Measurements from ENCODE around the gene MDN1. TPM values are rescaled to one million over a fixed set of nuclear protein-coding genes. Genes with fewer than 3 reads are reported as not detected.
A peak's percentile ranks its signal among the peaks of the same experiment; 100 is the strongest.

MDN1 gene
- total RNA-seq, 2 donors from 2014 or later, result 21.3 to 36.0 TPM

DNA sequence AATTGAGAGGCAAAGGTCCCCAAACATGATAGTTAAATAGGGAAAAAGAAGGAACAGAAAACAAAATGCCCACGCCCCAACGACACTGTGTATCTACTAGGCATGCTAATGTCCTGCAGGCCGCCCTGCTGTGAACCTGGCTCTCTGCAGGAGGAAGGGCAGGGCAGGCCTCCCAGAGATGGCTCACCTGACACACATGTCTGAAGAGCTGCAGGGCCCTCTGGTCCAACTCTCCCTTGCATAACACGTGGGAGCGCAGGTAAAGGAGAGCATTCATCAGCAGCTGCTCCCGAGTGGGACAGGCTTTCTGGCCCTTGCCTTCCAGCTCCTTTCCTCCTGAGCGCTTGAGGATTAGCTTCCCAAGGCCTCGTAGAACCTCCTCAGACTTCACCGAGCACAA lies 127.3 kb downstream of the MDN1 start:
- H3K27me3 ChIP-seq (replicated peaks; ENCODE audit: insufficient read depth), result no peaks in the 10 kb centered on the region
- no peak overlapping the region for H3K27ac ChIP-seq
- DNase-seq (ENCODE audit: low spot score), result no peak
- peaks cover 0 to 2% of the 10 kb centered on the region in 2 donors for H3K4me1 ChIP-seq (ENCODE audit: control insufficient read depth in 1 of 2, low read depth in 2 of 2)
- no peak overlapping the region for H3K4me3 ChIP-seq
- peaks cover 49% of the 10 kb centered on the region for H3K36me3 ChIP-seq
- no peak for ATAC-seq (ENCODE audit: insufficient number of reproducible peaks, low FRiP score, low read depth)
- TF ChIP-seq, protein P1, sequence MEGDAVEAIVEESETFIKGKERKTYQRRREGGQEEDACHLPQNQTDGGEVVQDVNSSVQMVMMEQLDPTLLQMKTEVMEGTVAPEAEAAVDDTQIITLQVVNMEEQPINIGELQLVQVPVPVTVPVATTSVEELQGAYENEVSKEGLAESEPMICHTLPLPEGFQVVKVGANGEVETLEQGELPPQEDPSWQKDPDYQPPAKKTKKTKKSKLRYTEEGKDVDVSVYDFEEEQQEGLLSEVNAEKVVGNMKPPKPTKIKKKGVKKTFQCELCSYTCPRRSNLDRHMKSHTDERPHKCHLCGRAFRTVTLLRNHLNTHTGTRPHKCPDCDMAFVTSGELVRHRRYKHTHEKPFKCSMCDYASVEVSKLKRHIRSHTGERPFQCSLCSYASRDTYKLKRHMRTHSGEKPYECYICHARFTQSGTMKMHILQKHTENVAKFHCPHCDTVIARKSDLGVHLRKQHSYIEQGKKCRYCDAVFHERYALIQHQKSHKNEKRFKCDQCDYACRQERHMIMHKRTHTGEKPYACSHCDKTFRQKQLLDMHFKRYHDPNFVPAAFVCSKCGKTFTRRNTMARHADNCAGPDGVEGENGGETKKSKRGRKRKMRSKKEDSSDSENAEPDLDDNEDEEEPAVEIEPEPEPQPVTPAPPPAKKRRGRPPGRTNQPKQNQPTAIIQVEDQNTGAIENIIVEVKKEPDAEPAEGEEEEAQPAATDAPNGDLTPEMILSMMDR (IDR thresholded peaks at IDR 0.05), result no peak
- H3K9me3 ChIP-seq, result no peaks in the 10 kb centered on the region

DNA sequence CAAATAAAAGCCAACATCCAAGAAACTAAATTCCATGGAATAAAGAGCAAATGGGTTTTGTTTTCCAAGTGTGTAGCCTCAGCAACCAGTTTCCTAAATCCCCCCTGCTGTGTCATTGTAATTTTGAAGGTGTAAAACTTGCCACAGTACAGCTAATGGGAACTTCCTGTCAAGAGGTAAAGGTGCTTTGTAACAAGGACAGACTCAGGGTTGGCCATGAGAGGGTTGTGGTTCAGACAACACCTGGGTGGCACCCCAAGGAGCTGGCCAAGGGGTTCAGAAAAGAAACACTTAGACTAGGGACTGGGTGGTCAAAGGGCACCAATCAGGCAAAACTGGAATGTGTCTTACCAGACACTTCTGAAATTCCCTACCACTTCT lies 128.7 kb downstream of the MDN1 start:
- H3K27ac ChIP-seq, result no peak overlapping the region
- no peak for ATAC-seq (ENCODE audit: insufficient number of reproducible peaks, low FRiP score, low read depth)

DNA sequence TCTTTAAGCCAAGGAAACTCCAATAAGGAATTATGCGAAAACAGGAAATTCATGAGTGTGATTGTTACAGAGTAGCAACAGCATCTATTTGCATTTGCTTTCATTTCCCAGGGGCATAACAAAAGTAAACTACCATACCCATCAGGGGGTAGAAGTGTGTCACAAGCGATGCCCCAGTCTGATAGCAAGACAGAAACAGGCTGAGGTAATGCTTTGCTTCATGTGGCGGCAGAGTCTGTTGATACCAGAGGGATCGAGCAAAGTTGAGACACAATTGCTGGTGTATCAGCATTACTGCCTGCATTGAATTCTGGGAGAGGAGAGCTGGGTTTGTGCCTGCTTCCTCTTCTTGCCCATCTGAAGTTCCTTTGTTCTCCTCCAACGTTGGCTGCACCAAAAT lies 129.9 kb downstream of the MDN1 start:
- no peaks in the 10 kb centered on the region for H3K27me3 ChIP-seq (replicated peaks; ENCODE audit: insufficient read depth)
- no peaks in the 10 kb centered on the region for H3K9me3 ChIP-seq
- TF ChIP-seq, protein P1 (IDR thresholded peaks at IDR 0.05), result no peak
- peak overlapping the region; percentile 16 for H3K4me3 ChIP-seq
- peaks cover 0 to 2% of the 10 kb centered on the region in 2 donors for H3K4me1 ChIP-seq (ENCODE audit: control insufficient read depth in 1 of 2, low read depth in 2 of 2)
- ATAC-seq (ENCODE audit: insufficient number of reproducible peaks, low FRiP score, low read depth) (no peak), DNase-seq (ENCODE audit: low spot score) (no peak)
- H3K27ac ChIP-seq, result peak overlapping the region in 1 of 2 donors; percentile 20
- peaks cover 61% of the 10 kb centered on the region for H3K36me3 ChIP-seq

More for the DNA sequence above, 128.7 kb downstream of the MDN1 start:
- Histone ChIP-seq H3K9me3 (no peaks in the 10 kb centered on the region), H3K27me3 (replicated peaks; ENCODE audit: insufficient read depth) (no peaks in the 10 kb centered on the region), H3K4me1 (ENCODE audit: control insufficient read depth in 1 of 2, low read depth in 2 of 2) (peaks cover 0 to 2% of the 10 kb centered on the region in 2 donors), H3K4me3 (no peak overlapping the region), H3K36me3 (peaks cover 50% of the 10 kb centered on the region)
- no peak for DNase-seq (ENCODE audit: low spot score)
- TF ChIP-seq, protein P1 (IDR thresholded peaks at IDR 0.05), result no peak

DNA sequence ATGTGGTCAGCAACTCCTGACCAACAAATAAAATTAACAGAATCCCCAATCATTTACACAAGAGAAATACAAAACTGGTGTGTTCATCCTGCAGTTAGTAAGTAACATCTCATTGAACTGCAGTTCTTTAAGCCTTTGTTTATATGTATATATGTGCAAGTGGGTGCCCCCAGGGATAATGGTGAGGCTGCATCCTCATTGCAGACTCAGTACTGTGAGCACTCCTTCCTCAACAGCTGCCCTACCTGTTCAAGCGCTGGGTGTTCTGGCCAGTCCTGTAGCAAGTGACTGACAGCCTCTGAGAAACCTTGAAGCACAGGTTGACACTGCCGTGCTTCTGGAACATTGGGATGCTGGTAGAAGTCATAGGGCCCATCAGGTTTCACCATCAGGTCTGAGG lies 131.3 kb downstream of the MDN1 start:
- DNase-seq (ENCODE audit: low spot score) (no peak), ATAC-seq (ENCODE audit: insufficient number of reproducible peaks, low FRiP score, low read depth) (no peak)
- Histone ChIP-seq H3K27ac (no peak overlapping the region), H3K36me3 (peaks cover 51% of the 10 kb centered on the region), H3K9me3 (no peaks in the 10 kb centered on the region), H3K27me3 (replicated peaks; ENCODE audit: insufficient read depth) (no peaks in the 10 kb centered on the region), H3K4me3 (no peak overlapping the region), H3K4me1 (ENCODE audit: control insufficient read depth in 1 of 2, low read depth in 2 of 2) (peaks cover 0 to 2% of the 10 kb centered on the region in 2 donors)
- TF ChIP-seq, protein P1 (IDR thresholded peaks at IDR 0.05), result no peak

DNA sequence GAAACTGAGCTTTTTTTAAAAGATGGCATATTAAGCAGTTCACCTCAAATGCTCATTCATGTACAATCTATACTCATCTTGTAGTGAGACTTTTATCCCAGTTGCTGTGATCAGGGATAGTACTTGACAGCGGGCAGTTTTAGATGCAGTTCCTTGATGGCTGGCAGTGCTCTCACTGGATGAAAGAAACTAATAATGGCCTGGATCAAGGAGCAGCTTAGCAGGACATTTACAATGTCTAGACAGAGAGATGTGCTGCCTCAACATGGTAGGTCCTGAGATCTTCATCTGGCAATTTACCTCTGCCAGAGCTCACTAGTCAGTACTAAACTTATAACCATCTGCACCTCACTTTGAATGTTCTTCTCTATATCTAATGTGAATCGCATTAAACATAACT lies 134.3 kb downstream of the MDN1 start:
- Histone ChIP-seq H3K9me3 (no peaks in the 10 kb centered on the region), H3K36me3 (peaks cover 58% of the 10 kb centered on the region), H3K27ac (no peak overlapping the region), H3K4me3 (no peak overlapping the region), H3K27me3 (replicated peaks; ENCODE audit: insufficient read depth) (no peaks in the 10 kb centered on the region), H3K4me1 (ENCODE audit: control insufficient read depth in 1 of 2, low read depth in 2 of 2) (no peaks in the 10 kb centered on the region)
- TF ChIP-seq, protein P1 (IDR thresholded peaks at IDR 0.05), result no peak
- ATAC-seq (ENCODE audit: insufficient number of reproducible peaks, low FRiP score, low read depth), result no peak
- DNase-seq (ENCODE audit: low spot score), result no peak
